Measurements from ENCODE around the gene SLC22A16. TPM values are rescaled to one million over a fixed set of nuclear protein-coding genes. Genes with fewer than 3 reads are reported as not detected.

SLC22A16 gene, protein sequence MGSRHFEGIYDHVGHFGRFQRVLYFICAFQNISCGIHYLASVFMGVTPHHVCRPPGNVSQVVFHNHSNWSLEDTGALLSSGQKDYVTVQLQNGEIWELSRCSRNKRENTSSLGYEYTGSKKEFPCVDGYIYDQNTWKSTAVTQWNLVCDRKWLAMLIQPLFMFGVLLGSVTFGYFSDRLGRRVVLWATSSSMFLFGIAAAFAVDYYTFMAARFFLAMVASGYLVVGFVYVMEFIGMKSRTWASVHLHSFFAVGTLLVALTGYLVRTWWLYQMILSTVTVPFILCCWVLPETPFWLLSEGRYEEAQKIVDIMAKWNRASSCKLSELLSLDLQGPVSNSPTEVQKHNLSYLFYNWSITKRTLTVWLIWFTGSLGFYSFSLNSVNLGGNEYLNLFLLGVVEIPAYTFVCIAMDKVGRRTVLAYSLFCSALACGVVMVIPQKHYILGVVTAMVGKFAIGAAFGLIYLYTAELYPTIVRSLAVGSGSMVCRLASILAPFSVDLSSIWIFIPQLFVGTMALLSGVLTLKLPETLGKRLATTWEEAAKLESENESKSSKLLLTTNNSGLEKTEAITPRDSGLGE
- total RNA-seq, result 1.9 TPM
- polyA plus RNA-seq, result 1.0 TPM
- long read RNA-seq, donor 1, result 0 reads
- long read RNA-seq, donor 2, result 0 reads
- long read RNA-seq, donor 3, result 0 reads
- long read RNA-seq, donor 4, result 0 reads
- long read RNA-seq, donor 5, result 0 reads
- long read RNA-seq, donor 6, result 0 reads
- long read RNA-seq, donor 7, result 0 reads
- long read RNA-seq, donor 8, result 0 reads
- long read RNA-seq, donor 9, result 0 reads
- long read RNA-seq, donor 10, result 0 reads

DNA sequence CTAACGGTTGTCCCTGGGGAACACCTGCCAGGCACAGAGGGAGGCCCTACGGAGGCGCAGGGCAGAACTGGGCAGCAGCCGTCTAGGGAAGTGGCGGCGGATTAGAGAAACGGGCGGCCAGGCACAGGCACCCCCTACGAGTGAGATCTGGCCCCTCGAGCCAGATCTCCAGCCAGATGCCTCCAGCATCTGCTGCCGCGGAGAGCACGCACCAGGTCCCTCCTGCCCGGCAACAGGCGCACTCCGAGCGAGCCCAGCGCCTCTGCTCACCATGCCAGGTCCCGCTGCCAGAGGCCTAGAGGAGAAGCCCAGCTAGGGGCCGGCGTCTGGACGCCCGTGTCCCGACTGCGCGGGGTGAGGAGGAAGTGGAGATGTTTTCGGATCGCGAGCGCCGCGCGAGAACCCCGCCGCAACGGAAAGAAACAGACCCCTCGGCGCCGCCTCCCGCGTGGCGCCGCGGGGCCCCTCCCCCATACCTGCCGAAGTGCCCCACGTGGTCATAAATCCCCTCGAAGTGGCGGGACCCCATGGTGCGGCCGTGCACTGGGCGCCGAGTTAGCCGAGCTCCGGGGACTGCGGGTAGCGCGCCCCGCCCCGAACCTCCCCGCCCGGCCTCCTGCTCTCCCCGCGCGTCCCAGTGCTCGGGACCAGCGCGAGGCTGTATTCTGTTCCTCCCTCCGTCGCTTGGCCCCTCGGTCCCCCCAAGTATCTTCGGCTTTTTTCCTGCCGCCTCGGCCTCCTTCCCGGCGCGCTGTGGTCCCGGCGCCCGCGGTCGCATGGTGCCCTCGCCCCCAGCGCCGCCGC, at the start of gene SLC22A16:
Gene SLC22A16, minus strand, starts transcription at position 568 of the 804 bp plus-strand sequence. Its CDS starts 39 bp downstream, at position 529.
- Histone ChIP-seq H3K4me3 (ENCODE audit: low read length in 2 of 2) (peak within 1 kb of the TSS; percentile 54), H3K9me3 (ENCODE audit: control insufficient read depth in 2 of 2, insufficient read depth in 1 of 2, low read length in 1 of 2) (peaks cover 0 to 4% of the 10 kb centered on the region in 2 donors), H3K36me3 (ENCODE audit: control insufficient read depth in 2 of 2, insufficient read depth in 2 of 2, low read length in 1 of 2) (no peaks in the 10 kb centered on the region), H3K27ac (ENCODE audit: low read depth in 1 of 2, low read length in 1 of 2) (peak within 1 kb of the TSS in 1 of 2 donors; percentile 70), H3K4me1 (ENCODE audit: control insufficient read depth in 2 of 2, insufficient read depth in 2 of 2, low read length in 2 of 2) (peaks cover 8 to 18% of the 10 kb centered on the region in 2 donors), H3K27me3 (ENCODE audit: control insufficient read depth in 2 of 2, insufficient read depth in 1 of 2, low read length in 1 of 2) (peaks cover 0 to 12% of the 10 kb centered on the region in 2 donors)
- 1% methylated on average over 84 of the region's 85 CpGs for WGBS
- peak in 2 of 9 donors; percentile 26 to 33 for DNase-seq (ENCODE audit: low read depth in 6 of 9, low spot score in 9 of 9)

DNA sequence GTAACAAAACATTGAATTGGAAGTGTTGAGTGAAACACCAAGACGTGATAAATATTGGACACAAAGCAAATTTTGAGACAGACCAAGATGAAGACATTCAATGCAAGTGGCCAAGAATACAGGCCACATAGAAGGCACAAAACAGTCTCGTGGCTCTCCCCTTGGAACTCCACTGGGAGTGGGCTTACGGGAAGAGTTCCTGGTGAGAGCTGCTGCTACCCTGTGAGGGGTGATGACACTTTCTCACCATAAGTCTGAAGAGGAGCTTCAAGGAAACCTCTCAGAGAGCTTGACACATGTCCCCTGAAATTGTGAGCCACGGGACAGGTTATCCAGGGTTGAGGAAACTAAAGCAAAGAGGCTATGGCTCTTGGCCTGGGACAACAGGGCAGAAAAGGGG, 48.6 kb upstream of the SLC22A16 start:
- Histone ChIP-seq H3K36me3 (ENCODE audit: control insufficient read depth in 2 of 2, insufficient read depth in 2 of 2, low read length in 1 of 2) (no peaks in the 10 kb centered on the region), H3K27ac (ENCODE audit: low read depth in 1 of 2, low read length in 1 of 2) (no peak overlapping the region), H3K9me3 (ENCODE audit: control insufficient read depth in 2 of 2, insufficient read depth in 1 of 2, low read length in 1 of 2) (no peaks in the 10 kb centered on the region), H3K4me3 (ENCODE audit: low read length in 2 of 2) (no peak overlapping the region), H3K27me3 (ENCODE audit: control insufficient read depth in 2 of 2, insufficient read depth in 1 of 2, low read length in 1 of 2) (no peaks in the 10 kb centered on the region), H3K4me1 (ENCODE audit: control insufficient read depth in 2 of 2, insufficient read depth in 2 of 2, low read length in 2 of 2) (peaks cover 4 to 10% of the 10 kb centered on the region in 2 donors)
- 72% methylated on average over 4 of the region's 4 CpGs for WGBS
- no peak for DNase-seq (ENCODE audit: low read depth in 6 of 9, low spot score in 9 of 9)

DNA sequence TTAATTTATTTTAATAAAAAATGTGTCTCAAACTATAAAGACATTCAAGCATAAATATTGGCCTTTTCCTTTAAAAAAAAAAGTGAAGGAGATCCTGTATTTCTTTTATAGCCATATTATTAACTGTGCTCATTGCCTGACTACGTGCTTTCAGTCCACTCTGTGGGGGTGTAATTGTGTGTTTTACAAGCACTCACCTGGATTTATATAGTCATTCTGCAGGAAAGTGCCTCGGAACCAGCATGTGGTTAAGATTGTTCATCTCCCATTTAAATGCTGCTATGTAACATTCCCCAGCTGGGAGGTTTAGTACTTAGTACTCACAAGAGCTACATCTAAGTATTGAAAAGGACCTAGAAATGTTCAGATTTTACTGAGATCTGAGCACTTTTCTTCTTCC, 47.9 kb upstream of the SLC22A16 start:
- H3K36me3 ChIP-seq (ENCODE audit: control insufficient read depth in 2 of 2, insufficient read depth in 2 of 2, low read length in 1 of 2), result no peaks in the 10 kb centered on the region
- no peak overlapping the region for H3K4me3 ChIP-seq (ENCODE audit: low read length in 2 of 2)
- peaks cover 1 to 5% of the 10 kb centered on the region in 2 donors for H3K4me1 ChIP-seq (ENCODE audit: control insufficient read depth in 2 of 2, insufficient read depth in 2 of 2, low read length in 2 of 2)
- no peaks in the 10 kb centered on the region for H3K9me3 ChIP-seq (ENCODE audit: control insufficient read depth in 2 of 2, insufficient read depth in 1 of 2, low read length in 1 of 2)
- 96% methylated on average over 2 of the region's 2 CpGs for WGBS
- H3K27me3 ChIP-seq (ENCODE audit: control insufficient read depth in 2 of 2, insufficient read depth in 1 of 2, low read length in 1 of 2), result no peaks in the 10 kb centered on the region
- no peak for DNase-seq (ENCODE audit: low read depth in 6 of 9, low spot score in 9 of 9)
- no peak overlapping the region for H3K27ac ChIP-seq (ENCODE audit: low read depth in 1 of 2, low read length in 1 of 2)

DNA sequence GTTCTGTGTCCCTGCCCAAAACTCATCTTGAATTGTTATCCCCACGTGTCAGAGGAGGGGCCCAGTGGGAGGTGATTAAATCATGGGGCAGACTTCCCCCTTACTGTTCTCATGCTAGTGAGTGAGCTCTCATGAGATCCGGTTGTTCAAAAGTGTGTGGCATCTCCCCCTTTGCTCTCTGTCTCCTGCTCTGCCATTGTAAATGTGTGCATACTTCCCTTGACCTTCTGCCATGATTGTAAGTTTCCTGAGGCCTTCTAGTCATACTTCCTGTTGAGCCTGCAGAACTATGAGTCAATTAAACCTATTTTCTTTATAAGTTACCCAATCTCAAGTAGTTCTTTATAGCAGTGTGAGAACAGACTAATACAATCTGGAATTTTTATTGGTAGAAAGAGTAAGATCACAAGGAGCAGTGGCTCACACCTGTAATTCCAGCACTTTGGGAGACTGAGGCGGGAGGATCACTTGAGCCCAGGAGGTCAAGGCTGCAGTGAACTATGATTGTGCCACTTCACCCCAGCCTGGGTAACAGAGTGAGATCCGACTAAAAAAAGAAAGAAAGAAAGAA, 47.1 kb upstream of the SLC22A16 start:
- WGBS, result 95% methylated on average over 4 of the region's 4 CpGs
- H3K36me3 ChIP-seq (ENCODE audit: control insufficient read depth in 2 of 2, insufficient read depth in 2 of 2, low read length in 1 of 2), result no peaks in the 10 kb centered on the region
- H3K9me3 ChIP-seq (ENCODE audit: control insufficient read depth in 2 of 2, insufficient read depth in 1 of 2, low read length in 1 of 2), result no peaks in the 10 kb centered on the region
- no peaks in the 10 kb centered on the region for H3K27me3 ChIP-seq (ENCODE audit: control insufficient read depth in 2 of 2, insufficient read depth in 1 of 2, low read length in 1 of 2)
- no peak overlapping the region for H3K4me3 ChIP-seq (ENCODE audit: low read length in 2 of 2)
- DNase-seq (ENCODE audit: low read depth in 6 of 9, low spot score in 9 of 9), result no peak
- no peak overlapping the region for H3K27ac ChIP-seq (ENCODE audit: low read depth in 1 of 2, low read length in 1 of 2)
- H3K4me1 ChIP-seq (ENCODE audit: control insufficient read depth in 2 of 2, insufficient read depth in 2 of 2, low read length in 2 of 2), result no peaks in the 10 kb centered on the region

DNA sequence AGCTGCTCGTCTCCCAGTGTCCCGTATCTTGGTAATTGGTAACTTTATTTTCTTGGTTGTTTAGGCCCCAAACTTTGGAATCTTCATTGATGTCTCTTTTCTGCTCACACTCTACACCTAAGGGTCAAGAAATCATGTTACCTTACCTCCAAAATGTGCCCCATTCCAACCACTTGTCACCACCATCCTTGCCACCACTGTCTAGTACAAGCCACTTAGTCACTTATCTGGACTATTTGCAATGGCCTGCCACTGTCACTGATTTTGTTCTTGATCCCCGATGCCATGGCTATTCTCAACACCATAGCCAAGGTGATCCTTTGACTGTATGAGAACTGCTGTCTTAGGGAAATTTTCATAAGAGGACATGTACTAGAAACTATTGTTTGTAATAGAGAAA, 46.0 kb upstream of the SLC22A16 start:
- H3K4me3 ChIP-seq (ENCODE audit: low read length in 2 of 2), result no peak overlapping the region
- H3K36me3 ChIP-seq (ENCODE audit: control insufficient read depth in 2 of 2, insufficient read depth in 2 of 2, low read length in 1 of 2), result no peaks in the 10 kb centered on the region
- no peaks in the 10 kb centered on the region for H3K9me3 ChIP-seq (ENCODE audit: control insufficient read depth in 2 of 2, insufficient read depth in 1 of 2, low read length in 1 of 2)
- no peak overlapping the region for H3K27ac ChIP-seq (ENCODE audit: low read depth in 1 of 2, low read length in 1 of 2)
- DNase-seq (ENCODE audit: low read depth in 6 of 9, low spot score in 9 of 9), result no peak
- no peaks in the 10 kb centered on the region for H3K4me1 ChIP-seq (ENCODE audit: control insufficient read depth in 2 of 2, insufficient read depth in 2 of 2, low read length in 2 of 2)
- no peaks in the 10 kb centered on the region for H3K27me3 ChIP-seq (ENCODE audit: control insufficient read depth in 2 of 2, insufficient read depth in 1 of 2, low read length in 1 of 2)
- WGBS, result 100% methylated on average over 3 of the region's 3 CpGs

DNA sequence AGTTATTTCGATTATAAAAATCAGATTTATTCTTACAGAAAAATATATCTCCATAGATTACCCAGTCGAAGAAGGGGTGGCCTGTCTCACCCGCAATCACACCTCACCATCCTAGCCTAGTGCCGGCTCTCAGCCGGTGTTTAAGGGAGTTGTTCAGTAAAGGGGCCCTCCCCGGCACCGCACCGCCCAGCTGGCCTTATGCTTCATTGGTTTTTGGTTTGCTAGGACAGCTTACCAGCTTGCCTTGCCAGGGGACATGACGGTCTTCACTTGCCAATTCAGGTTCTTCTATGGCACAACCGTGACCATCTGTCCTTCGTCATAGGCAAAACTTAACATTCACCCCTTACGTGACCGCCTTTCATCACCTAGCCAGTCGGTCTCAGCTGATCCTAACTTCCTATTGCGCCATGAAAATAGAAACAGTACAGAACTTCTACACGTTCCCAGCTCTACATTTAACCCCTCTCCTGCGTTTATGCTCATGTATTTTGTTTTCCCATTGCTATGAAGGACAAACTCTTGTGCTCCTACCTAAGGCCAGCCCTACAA, 44.7 kb upstream of the SLC22A16 start:
- Histone ChIP-seq H3K4me1 (ENCODE audit: control insufficient read depth in 2 of 2, insufficient read depth in 2 of 2, low read length in 2 of 2) (no peaks in the 10 kb centered on the region), H3K9me3 (ENCODE audit: control insufficient read depth in 2 of 2, insufficient read depth in 1 of 2, low read length in 1 of 2) (no peaks in the 10 kb centered on the region), H3K4me3 (ENCODE audit: low read length in 2 of 2) (no peak overlapping the region), H3K27ac (ENCODE audit: low read depth in 1 of 2, low read length in 1 of 2) (no peak overlapping the region), H3K27me3 (ENCODE audit: control insufficient read depth in 2 of 2, insufficient read depth in 1 of 2, low read length in 1 of 2) (no peaks in the 10 kb centered on the region), H3K36me3 (ENCODE audit: control insufficient read depth in 2 of 2, insufficient read depth in 2 of 2, low read length in 1 of 2) (no peaks in the 10 kb centered on the region)
- WGBS, result 90% methylated on average over 17 of the region's 17 CpGs
- DNase-seq (ENCODE audit: low read depth in 6 of 9, low spot score in 9 of 9), result no peak

DNA sequence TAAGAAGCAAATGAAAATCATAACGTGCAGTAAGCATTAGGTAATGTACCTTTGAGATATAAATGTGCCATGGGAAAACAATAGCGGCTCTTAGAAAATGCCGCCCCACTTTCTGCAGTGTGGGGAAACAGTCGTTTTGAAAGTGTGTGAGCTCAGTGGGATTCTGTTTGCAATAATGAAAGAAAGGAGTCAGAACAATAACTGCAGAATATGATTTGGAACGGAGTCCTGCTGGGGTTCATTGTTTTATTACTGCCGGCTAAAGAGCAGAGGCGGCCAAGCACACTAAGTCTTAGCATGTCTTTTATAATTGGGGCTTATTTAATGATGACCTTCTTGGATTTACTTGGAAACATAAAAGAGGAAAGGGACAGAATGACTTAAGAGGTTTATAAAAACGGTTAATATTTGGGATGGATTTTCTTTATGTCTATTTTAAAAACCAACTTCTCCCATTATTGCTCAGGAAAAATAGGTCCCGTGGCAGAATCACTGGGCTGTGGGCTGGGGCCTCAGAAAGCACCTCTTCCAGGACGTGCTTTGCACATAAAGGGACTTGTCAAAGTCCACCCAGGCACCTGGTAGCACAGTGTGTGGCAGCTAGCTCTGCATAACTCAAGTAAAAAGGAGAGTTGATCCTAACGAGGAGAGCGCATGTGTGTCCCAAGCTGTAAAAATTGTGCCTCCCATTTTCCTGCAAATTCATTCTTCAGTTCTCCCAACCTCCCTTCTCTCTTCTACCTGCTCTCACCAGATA, 44.0 kb upstream of the SLC22A16 start:
- Histone ChIP-seq H3K9me3 (ENCODE audit: control insufficient read depth in 2 of 2, insufficient read depth in 1 of 2, low read length in 1 of 2) (no peaks in the 10 kb centered on the region), H3K27me3 (ENCODE audit: control insufficient read depth in 2 of 2, insufficient read depth in 1 of 2, low read length in 1 of 2) (no peaks in the 10 kb centered on the region), H3K4me3 (ENCODE audit: low read length in 2 of 2) (no peak overlapping the region), H3K36me3 (ENCODE audit: control insufficient read depth in 2 of 2, insufficient read depth in 2 of 2, low read length in 1 of 2) (no peaks in the 10 kb centered on the region), H3K27ac (ENCODE audit: low read depth in 1 of 2, low read length in 1 of 2) (no peak overlapping the region), H3K4me1 (ENCODE audit: control insufficient read depth in 2 of 2, insufficient read depth in 2 of 2, low read length in 2 of 2) (no peaks in the 10 kb centered on the region)
- no peak for DNase-seq (ENCODE audit: low read depth in 6 of 9, low spot score in 9 of 9)
- 96% methylated on average over 12 of the region's 12 CpGs for WGBS

All from thymus (tissue), 14 donors.